HG02973 (cell line): ENCODE measurements around the gene HEBP2.
"Not testable (repeated sequence)": the region's sequence is repeated elsewhere in the genome, so short reads cannot be mapped to it uniquely, and the experiment has no call there.

ENCODE experiments used
- ATAC-seq: cut with Tn5 transposase; IDR thresholded peaks from one replicate; pipeline ENCODE4 v1.9.1; 2021; ENCODE audit warnings: moderate library complexity; ENCODE audit not compliant: unreplicated experiment

The HEBP2 gene

DNA sequence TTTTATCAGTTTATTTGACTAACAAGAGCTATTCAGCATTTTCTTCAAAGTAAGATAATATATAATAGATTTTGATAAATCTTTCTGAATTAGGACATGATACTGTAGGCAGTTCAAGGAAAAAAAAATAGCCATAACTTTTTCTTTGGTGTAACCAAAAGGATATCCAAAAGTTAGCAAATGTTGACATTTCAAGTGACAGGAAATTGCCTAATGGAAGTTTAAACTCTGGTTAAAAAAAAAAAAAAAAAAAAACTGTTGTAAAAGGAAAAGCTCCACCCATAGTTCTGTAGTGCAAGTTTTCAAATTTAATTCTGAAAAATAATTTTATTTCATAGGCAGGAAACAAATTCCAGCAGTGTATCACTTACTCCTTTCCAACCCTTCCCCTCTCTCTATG, 18.8 kb downstream of the HEBP2 start:
- no peak for ATAC-seq

GRCh38 chr6:138424004-138424904, 20.2 kb downstream of the HEBP2 start:
- ATAC-seq = no peak

- ATAC-seq = not testable (repeated sequence)
Measured at GRCh38 chr6:138425256-138425655, 21.2 kb downstream of the HEBP2 start.

DNA sequence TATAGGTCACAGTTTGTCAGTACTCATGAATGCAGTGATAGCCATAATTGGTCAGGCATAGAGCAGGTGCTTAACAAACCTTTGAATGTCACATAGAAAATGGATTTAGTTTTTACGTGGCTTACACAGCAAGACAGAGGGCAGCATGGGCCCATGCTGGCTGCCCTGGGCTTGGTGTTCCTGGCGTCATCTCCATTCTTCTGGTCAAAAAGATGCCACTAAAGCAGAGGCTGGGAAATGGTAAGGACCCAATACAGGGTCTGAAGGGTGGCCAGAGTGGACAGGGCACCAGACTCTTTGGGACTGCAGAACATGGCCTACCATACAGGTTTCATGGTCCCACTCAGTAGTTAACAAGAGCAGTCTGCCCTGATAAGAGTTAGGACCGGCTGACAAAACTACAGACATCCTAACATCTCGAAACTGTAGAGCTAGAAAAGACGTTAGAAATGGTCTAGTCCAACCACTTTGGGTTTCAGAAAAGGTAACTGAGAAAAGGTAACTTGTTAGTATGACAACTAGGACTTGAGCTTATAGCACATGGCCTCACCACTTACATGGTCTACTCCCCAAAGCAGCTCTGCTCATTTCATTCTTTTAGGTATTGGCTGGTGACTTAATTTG, 22.6 kb downstream of the HEBP2 start:
- no peak for ATAC-seq

GRCh38 chr6:138427701-138428100, 23.7 kb downstream of the HEBP2 start:
- ATAC-seq = no peak

- no peak for ATAC-seq
Measured at GRCh38 chr6:138428944-138429598, 25.0 kb downstream of the HEBP2 start.

DNA sequence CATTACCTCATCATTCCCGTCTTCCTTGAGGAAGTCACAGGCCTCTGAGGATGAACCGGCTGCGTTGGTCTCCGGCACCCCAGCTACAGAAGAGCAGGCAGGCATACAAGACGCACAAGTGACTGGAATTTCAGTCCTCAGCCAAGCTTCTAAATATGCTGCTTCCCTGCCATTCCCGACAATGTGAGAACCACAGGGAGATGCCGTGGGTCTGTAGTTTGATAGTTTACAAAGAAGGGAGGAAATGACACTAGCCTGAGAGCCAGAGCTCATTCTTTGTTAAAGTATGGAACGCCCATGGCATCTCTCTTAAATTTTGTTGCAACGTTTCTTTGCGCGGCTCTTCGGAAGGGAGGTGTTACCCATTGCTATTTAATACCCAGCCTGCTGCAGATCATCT, 25.7 kb downstream of the HEBP2 start:
- no peak for ATAC-seq

DNA sequence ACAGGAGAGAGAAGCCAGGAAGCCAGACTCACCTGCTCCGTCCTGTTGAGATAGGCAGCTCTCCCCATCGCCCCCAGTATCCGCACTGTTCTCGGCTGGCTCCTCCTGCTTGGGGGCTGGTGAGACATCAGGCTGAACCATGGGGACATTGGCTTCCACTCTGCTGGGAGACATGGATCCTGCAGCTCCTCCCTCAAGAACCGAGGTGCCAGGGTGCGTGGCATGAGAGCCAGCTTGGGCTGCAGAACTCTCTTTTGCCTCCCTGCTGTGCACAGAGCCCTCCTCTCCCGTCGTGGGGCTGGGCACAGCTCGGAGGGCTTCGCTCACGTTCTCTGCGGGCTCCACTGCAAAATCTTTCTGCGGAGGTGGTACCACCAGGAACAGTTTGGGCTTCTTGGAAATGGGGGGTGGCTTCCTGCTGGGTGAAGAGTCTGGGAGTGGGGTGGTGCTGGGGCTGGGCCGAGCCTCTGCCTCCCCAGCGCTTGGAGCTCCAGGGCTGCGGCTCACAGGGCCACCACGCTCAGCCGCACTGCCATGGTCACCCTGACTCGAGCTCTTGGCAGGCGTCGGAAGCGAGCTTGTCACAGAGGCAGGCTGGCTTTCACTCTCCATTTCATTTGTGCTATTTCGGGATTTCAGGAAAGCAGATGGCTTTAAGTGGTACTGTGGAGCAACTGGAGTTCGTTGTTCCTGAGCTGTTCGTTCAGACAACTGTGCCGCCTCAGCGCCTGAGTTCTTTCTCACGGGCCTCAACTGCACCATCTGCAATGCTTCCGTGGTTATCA, 26.5 kb downstream of the HEBP2 start:
- no peak for ATAC-seq

- no peak for ATAC-seq
Measured at GRCh38 chr6:138431256-138432062, 27.4 kb downstream of the HEBP2 start.

- no peak for ATAC-seq
Measured at GRCh38 chr6:138432063-138432356, 28.0 kb downstream of the HEBP2 start.

- no peak for ATAC-seq
Measured at GRCh38 chr6:138434096-138434495, 30.1 kb downstream of the HEBP2 start.

DNA sequence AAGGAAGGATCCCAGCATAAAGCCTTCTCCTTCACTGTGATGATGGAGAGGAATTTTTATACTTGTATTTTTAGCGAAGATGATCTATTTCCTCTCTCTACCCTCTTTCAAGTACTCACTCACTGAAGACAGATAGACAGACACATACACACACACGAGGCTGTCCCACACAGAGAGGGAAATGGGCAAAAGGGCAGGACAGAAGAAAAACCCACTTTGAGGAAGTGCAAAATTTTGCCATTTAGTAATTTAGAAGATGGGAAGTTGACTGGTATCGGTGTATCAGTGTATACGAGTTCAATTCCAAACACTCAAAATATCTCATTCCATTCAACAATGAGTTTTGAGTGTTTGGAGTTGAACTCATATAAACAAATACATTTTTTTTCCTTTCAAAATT, 30.9 kb downstream of the HEBP2 start:
- ATAC-seq = no peak

GRCh38 chr6:138439546-138439945, 35.5 kb downstream of the HEBP2 start:
- no peak for ATAC-seq

DNA sequence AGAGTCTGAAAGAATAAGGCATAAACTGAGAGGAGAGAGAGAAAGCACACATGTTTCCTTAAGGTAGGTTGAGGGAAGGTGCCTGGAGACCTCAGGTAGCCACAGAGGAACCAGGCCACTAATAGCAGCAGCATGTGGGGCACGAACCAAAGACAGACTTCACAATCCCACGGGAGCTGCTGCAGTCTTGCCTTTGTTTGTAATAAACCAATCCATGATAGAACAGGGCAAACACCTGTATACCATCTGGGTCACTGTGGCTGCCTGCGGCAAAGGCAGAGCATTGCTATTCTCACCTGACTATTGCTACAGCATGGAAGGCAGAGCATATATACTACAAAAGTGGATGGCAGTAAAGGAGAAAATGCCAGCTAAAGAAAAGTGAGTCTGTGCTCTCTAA, 36.3 kb downstream of the HEBP2 start:
- ATAC-seq = no peak

DNA sequence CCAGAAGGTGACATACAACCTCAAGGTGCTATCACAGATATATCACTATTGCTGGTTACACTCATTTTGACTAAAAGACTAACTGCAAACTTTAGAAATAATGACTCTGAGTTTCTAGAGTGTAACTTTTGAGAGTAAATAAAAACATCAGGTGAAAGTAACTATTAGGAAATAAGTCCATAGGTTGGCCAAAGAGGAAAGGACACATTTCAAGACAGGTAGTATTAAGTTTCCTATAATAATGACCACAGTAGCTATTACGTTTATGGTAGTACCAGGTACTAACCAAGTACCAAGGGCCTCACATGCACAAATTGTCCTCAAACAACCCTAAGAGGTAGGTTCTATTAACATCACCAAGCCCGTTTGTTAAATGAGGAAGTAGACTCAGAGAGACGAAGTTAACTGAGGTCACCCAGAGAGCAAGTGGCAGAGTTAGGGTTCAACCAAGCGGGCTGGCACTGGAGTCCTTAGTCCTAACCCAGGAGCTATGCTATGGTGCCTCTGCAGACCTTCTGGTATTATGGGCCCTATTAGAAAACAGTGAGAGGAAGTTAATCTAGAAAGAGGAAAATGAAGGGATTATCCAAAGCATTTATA, 36.8 kb downstream of the HEBP2 start:
- ATAC-seq = no peak

GRCh38 chr6:138441965-138442364, 37.9 kb downstream of the HEBP2 start:
- no peak for ATAC-seq

- no peak for ATAC-seq
Measured at GRCh38 chr6:138442663-138443062, 38.6 kb downstream of the HEBP2 start.

DNA sequence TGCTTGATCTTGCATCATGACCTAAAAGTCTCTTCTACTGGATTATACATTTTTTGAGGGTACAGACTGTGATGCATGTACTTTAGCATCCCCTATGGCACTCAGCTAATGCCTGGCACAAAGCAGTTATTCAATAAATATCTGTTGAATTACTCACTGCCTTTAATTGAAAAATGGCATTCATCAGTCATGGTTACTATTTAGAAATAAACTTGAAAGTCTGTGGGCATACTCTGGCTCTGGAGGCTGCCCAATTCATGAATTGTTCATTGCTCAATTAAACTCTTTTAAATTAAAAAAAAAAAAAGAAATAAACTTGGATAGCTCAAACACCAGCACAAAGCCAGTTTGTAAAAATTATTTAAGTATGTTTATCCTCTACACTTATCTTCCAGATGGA, 40.0 kb downstream of the HEBP2 start:
- no peak for ATAC-seq

DNA sequence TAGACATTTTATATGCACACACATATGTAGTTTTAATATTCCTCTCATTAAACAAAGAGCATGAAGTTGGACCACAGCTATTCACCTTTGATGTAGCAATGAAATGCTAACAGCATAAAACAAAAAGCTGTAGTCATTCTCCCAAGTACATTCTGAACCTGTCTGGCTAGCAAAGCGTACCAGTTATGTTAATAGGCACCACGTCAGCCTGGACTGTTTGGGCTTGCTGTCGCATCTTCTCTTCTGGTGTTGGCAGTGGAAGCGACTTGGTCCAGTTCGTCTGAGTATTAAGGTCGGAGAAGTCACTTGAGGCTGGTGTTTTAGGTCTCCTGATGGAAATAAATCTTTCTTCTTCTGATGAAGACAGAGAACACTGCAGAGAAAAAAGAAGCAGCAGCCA, 42.8 kb downstream of the HEBP2 start:
- no peak for ATAC-seq

GRCh38 chr6:138450445-138450844, 46.4 kb downstream of the HEBP2 start:
- ATAC-seq = no peak
